AG10803 (cell line): Measurements from ENCODE around the gene P3H2.
"Not testable (repeated sequence)": the region's sequence is repeated elsewhere in the genome, so short reads cannot be mapped to it uniquely, and the experiment has no call there.

Source experiments
- DNase-seq: peaks from one replicate; pipeline ENCODE4 v3.0.0; 2010; ENCODE audit warnings: low read depth
- H3K4me3 ChIP-seq: 2 replicates; pipeline ENCODE4 v1.5.1; 2011; ENCODE audit warnings: mild to moderate bottlenecking, low read length, control low read depth
- CTCF ChIP-seq: conservative IDR thresholded peaks from 2 replicates; pipeline ENCODE4 v1.5.1; 2011; ENCODE audit warnings: mild to moderate bottlenecking, low read length, control low read depth, inconsistent platforms

Gene P3H2

GRCh38 chr3:190086191-190086590 is 34.5 kb downstream of the P3H2 start:
- no peak for DNase-seq
- no peak for TF ChIP-seq CTCF
- H3K4me3 ChIP-seq: no peak overlapping the region

- H3K4me3 ChIP-seq: no peak overlapping the region
- DNase-seq: no peak
- TF ChIP-seq CTCF: no peak
Measured at GRCh38 chr3:190084983-190085382, 35.7 kb downstream of the P3H2 start.

GRCh38 chr3:190083635-190084034 is 37.1 kb downstream of the P3H2 start:
- no peak for TF ChIP-seq CTCF
- no peak overlapping the region for H3K4me3 ChIP-seq
- no peak for DNase-seq

- TF ChIP-seq CTCF: no peak
- no peak for DNase-seq
- no peak overlapping the region for H3K4me3 ChIP-seq
Measured at GRCh38 chr3:190081389-190081788, 39.3 kb downstream of the P3H2 start.

GRCh38 chr3:190079173-190079572 is 41.5 kb downstream of the P3H2 start:
- not testable (repeated sequence) for H3K4me3 ChIP-seq, DNase-seq

GRCh38 chr3:190077395-190078045 is 43.2 kb downstream of the P3H2 start:
- H3K4me3 ChIP-seq: no peak overlapping the region
- TF ChIP-seq CTCF: no peak
- no peak for DNase-seq

GRCh38 chr3:190076601-190077394 is 43.9 kb downstream of the P3H2 start:
- peak; percentile 98 for DNase-seq
- TF ChIP-seq CTCF: no peak
- H3K4me3 ChIP-seq: no peak overlapping the region
